ENCODE measurements around the gene KRTAP4-4. TPM values are rescaled to one million over a fixed set of nuclear protein-coding genes. Genes with fewer than 3 reads are reported as not detected.
"Not testable (repeated sequence)": the region's sequence is repeated elsewhere in the genome, so short reads cannot be mapped to it uniquely, and the experiment has no call there.

KRTAP4-4 gene
- total RNA-seq, 1 donor from 2014 or later, result not detected

- H3K27me3 Mint-ChIP-seq, result peaks cover 28% of the 10 kb centered on the region
- H3K9me3 Mint-ChIP-seq (ENCODE audit: low read depth), result no peaks in the 10 kb centered on the region
Measured at GRCh38 chr17:41176744-41177387, 16.3 kb upstream of the KRTAP4-4 start.

GRCh38 chr17:41171886-41172285, 11.3 kb upstream of the KRTAP4-4 start:
- Mint-ChIP-seq H3K4me1 (ENCODE audit: low read depth) (no peaks in the 10 kb centered on the region), H3K4me3 (ENCODE audit: low read depth) (no peak overlapping the region), H3K9me3 (ENCODE audit: low read depth) (no peaks in the 10 kb centered on the region), H3K27ac (no peak overlapping the region), H3K27me3 (peaks cover 18% of the 10 kb centered on the region), H3K36me3 (ENCODE audit: insufficient read depth) (no peaks in the 10 kb centered on the region)
- TF ChIP-seq CTCF (IDR thresholded peaks at IDR 0.05; ENCODE audit: unreplicated experiment), result no peak
- DNase-seq (ENCODE audit: low spot score, unreplicated experiment), result no peak

More at GRCh38 chr17:41176744-41177387, 16.3 kb upstream of the KRTAP4-4 start:
- Mint-ChIP-seq H3K36me3 (ENCODE audit: insufficient read depth) (no peaks in the 10 kb centered on the region), H3K27ac (no peak overlapping the region), H3K4me1 (ENCODE audit: low read depth) (no peaks in the 10 kb centered on the region), H3K4me3 (ENCODE audit: low read depth) (no peak overlapping the region)
- DNase-seq (ENCODE audit: low spot score, unreplicated experiment), result no peak
- TF ChIP-seq CTCF (IDR thresholded peaks at IDR 0.05; ENCODE audit: unreplicated experiment), result no peak

GRCh38 chr17:41168121-41168520, 7.6 kb upstream of the KRTAP4-4 start, which contains the start of gene KRTAP4-3:
Gene KRTAP4-3, minus strand, starts transcription at chr17:41168221. Its CDS starts 49 bp downstream, at chr17:41168172.
- no peaks in the 10 kb centered on the region for H3K4me1 Mint-ChIP-seq (ENCODE audit: low read depth)
- TF ChIP-seq CTCF (IDR thresholded peaks at IDR 0.05; ENCODE audit: unreplicated experiment), result no peak
- H3K27ac Mint-ChIP-seq, result no peak within 1 kb of the TSS
- H3K36me3 Mint-ChIP-seq (ENCODE audit: insufficient read depth), result no peaks in the 10 kb centered on the region
- no peak for DNase-seq (ENCODE audit: low spot score, unreplicated experiment)
- H3K4me3 Mint-ChIP-seq (ENCODE audit: low read depth), result no peak within 1 kb of the TSS
- peaks cover 13% of the 10 kb centered on the region for H3K27me3 Mint-ChIP-seq
- H3K9me3 Mint-ChIP-seq (ENCODE audit: low read depth), result no peaks in the 10 kb centered on the region

GRCh38 chr17:41167561-41167960, 7.0 kb upstream of the KRTAP4-4 start:
- H3K27ac Mint-ChIP-seq, result no peak overlapping the region
- DNase-seq (ENCODE audit: low spot score, unreplicated experiment), result no peak

GRCh38 chr17:41163828-41164227, 3.3 kb upstream of the KRTAP4-4 start:
- Mint-ChIP-seq H3K27me3 (peaks cover 9% of the 10 kb centered on the region), H3K4me3 (ENCODE audit: low read depth) (no peak overlapping the region), H3K36me3 (ENCODE audit: insufficient read depth) (no peaks in the 10 kb centered on the region), H3K4me1 (ENCODE audit: low read depth) (no peaks in the 10 kb centered on the region), H3K27ac (no peak overlapping the region), H3K9me3 (ENCODE audit: low read depth) (no peaks in the 10 kb centered on the region)
- no peak for DNase-seq (ENCODE audit: low spot score, unreplicated experiment)
- no peak for TF ChIP-seq CTCF (IDR thresholded peaks at IDR 0.05; ENCODE audit: unreplicated experiment)

More at GRCh38 chr17:41167561-41167960, 7.0 kb upstream of the KRTAP4-4 start:
- Mint-ChIP-seq H3K4me1 (ENCODE audit: low read depth) (no peaks in the 10 kb centered on the region), H3K4me3 (ENCODE audit: low read depth) (no peak overlapping the region), H3K27me3 (peaks cover 14% of the 10 kb centered on the region), H3K9me3 (ENCODE audit: low read depth) (no peaks in the 10 kb centered on the region), H3K36me3 (ENCODE audit: insufficient read depth) (no peaks in the 10 kb centered on the region)
- TF ChIP-seq CTCF (IDR thresholded peaks at IDR 0.05; ENCODE audit: unreplicated experiment), result no peak

- not testable (repeated sequence) for H3K9me3 Mint-ChIP-seq (ENCODE audit: low read depth); H3K4me3 Mint-ChIP-seq (ENCODE audit: low read depth); DNase-seq (ENCODE audit: low spot score, unreplicated experiment); H3K4me1 Mint-ChIP-seq (ENCODE audit: low read depth); H3K36me3 Mint-ChIP-seq (ENCODE audit: insufficient read depth); H3K27ac Mint-ChIP-seq; H3K27me3 Mint-ChIP-seq
Measured at GRCh38 chr17:41160190-41160589, 358 bp downstream of the KRTAP4-4 start.

Measured in progenitor cell of endocrine pancreas (in vitro differentiated cells).